HG02759 (cell line): Measurements from ENCODE around the gene TRIM17.

Experiments
- ATAC-seq: cut with Tn5 transposase; IDR thresholded peaks from one replicate; pipeline ENCODE4 v1.9.1; 2021; ENCODE audit warnings: mild to moderate bottlenecking, moderate library complexity; ENCODE audit not compliant: unreplicated experiment

TRIM17 gene

GRCh38 chr1:228402641-228403025, 14.0 kb downstream of the TRIM17 start:
- no peak for ATAC-seq

- ATAC-seq: no peak
These were observed 14.7 kb downstream of the TRIM17 start for GRCh38 chr1:228401782-228402640.

GRCh38 chr1:228400692-228401454, 15.8 kb downstream of the TRIM17 start:
- no peak for ATAC-seq

GRCh38 chr1:228400237-228400651, 16.4 kb downstream of the TRIM17 start:
- ATAC-seq: no peak

- ATAC-seq: no peak
These were observed 17.0 kb downstream of the TRIM17 start for GRCh38 chr1:228399531-228400236.

- ATAC-seq: no peak
These were observed 17.8 kb downstream of the TRIM17 start for GRCh38 chr1:228398741-228399461.

- ATAC-seq: no peak
These were observed 18.7 kb downstream of the TRIM17 start for GRCh38 chr1:228397966-228398365.

- ATAC-seq: no peak
These were observed 19.6 kb downstream of the TRIM17 start for GRCh38 chr1:228396770-228397662.

GRCh38 chr1:228394571-228395394, 21.9 kb downstream of the TRIM17 start:
- no peak for ATAC-seq

GRCh38 chr1:228393811-228394570, 22.7 kb downstream of the TRIM17 start:
- ATAC-seq: no peak

- ATAC-seq: no peak
These were observed 23.4 kb downstream of the TRIM17 start for GRCh38 chr1:228393268-228393701.

GRCh38 chr1:228392111-228392936, 24.3 kb downstream of the TRIM17 start:
- ATAC-seq: no peak

- ATAC-seq: no peak
These were observed 25.1 kb downstream of the TRIM17 start for GRCh38 chr1:228391411-228392020.

GRCh38 chr1:228390649-228391048, 26.0 kb downstream of the TRIM17 start:
- ATAC-seq: no peak

GRCh38 chr1:228387321-228387720, 29.3 kb downstream of the TRIM17 start:
- ATAC-seq: no peak

- no peak for ATAC-seq
These were observed 31.4 kb downstream of the TRIM17 start for GRCh38 chr1:228385232-228385631.

- ATAC-seq: no peak
These were observed 32.9 kb downstream of the TRIM17 start for GRCh38 chr1:228383773-228384172.
